Caco-2 (cell line): ENCODE data around the gene RRAD. TPM values are rescaled to one million over a fixed set of nuclear protein-coding genes. Genes with fewer than 3 reads are reported as not detected.

Experiments
- BruUV-seq: library from RNA; stranded (reverse); fragments of 400-500 nt; replicated peaks from 2 replicates; lab custom pipeline; 2021; lab: Mats Ljungman, UMichigan
- CTCF ChIA-PET: fragments of 300-600 bp; sonication (Branson Sonifier 250); formaldehyde crosslinking; loops from one replicate; lab custom pipeline; 2022; ENCODE audit warnings: antibody characterized with exemption; lab: Charles Lee
- POLR2A ChIA-PET: fragments of 300-600 bp; sonication (Branson Sonifier 250); formaldehyde crosslinking; loops from one replicate; lab custom pipeline; 2022; ENCODE audit warnings: antibody characterized with exemption; lab: Charles Lee
- DNase-seq, 2 experiments: peaks; one replicate each; pipeline versions ENCODE4 v3.0.0 to v3.0.0-alpha.2; 2020 to 2022
- H3K27me3 ChIP-seq: replicated peaks from 2 replicates; pipeline ENCODE4 v1.6.0; 2011; ENCODE audit warnings: low read length; ENCODE audit not compliant: control insufficient read depth, insufficient read depth
- H3K36me3 ChIP-seq: 2 replicates; pipeline ENCODE4 v1.5.1; 2011; ENCODE audit warnings: low read length; ENCODE audit not compliant: control insufficient read depth, insufficient read depth
- H3K4me1 ChIP-seq: fragments of 250-450 bp; sonication (Bioruptor Pico); 2 replicates; pipeline ENCODE4 v1.5.1; 2020; ENCODE audit warnings: mild to moderate bottlenecking
- H3K4me3 ChIP-seq: 2 replicates; pipeline ENCODE4 v1.5.1; 2011; ENCODE audit warnings: low read depth, mild to moderate bottlenecking, control low read depth, low read length
- H3K9me3 ChIP-seq: fragments of 250-450 bp; sonication (Bioruptor Pico); 2 replicates; pipeline ENCODE4 v1.5.1; 2020; ENCODE audit warnings: mild to moderate bottlenecking, moderate library complexity
- H3K27ac Mint-ChIP-seq: one replicate; pipeline ENCODE4 v1.8.0; 2022; ENCODE audit warnings: mixed read lengths; ENCODE audit not compliant: unreplicated experiment
- H3K27me3 Mint-ChIP-seq: one replicate; pipeline ENCODE4 v1.8.0; 2022; ENCODE audit warnings: mixed read lengths; ENCODE audit not compliant: insufficient read depth, unreplicated experiment
- H3K36me3 Mint-ChIP-seq: one replicate; pipeline ENCODE4 v1.8.0; 2022; ENCODE audit warnings: mild to moderate bottlenecking, mixed read lengths; ENCODE audit not compliant: insufficient read depth, unreplicated experiment
- H3K4me1 Mint-ChIP-seq: one replicate; pipeline ENCODE4 v1.8.0; 2022; ENCODE audit warnings: low read depth, mixed read lengths; ENCODE audit not compliant: unreplicated experiment
- H3K4me3 Mint-ChIP-seq: one replicate; pipeline ENCODE4 v1.8.0; 2022; ENCODE audit warnings: mild to moderate bottlenecking, moderate library complexity, mixed read lengths; ENCODE audit not compliant: unreplicated experiment
- H3K9me3 Mint-ChIP-seq: one replicate; pipeline ENCODE4 v1.8.0; 2022; ENCODE audit warnings: mixed read lengths; ENCODE audit not compliant: unreplicated experiment
- intact Hi-C: fragments of 100-400 bp; cut with micrococcal nuclease; formaldehyde crosslinking; loops from one replicate; pipeline ENCODE4 v1.10.0; 2022; ENCODE audit not compliant: unreplicated experiment
- total RNA-seq: library from RNA; stranded (reverse); gene quantifications from 2 replicates; pipeline ENCODE4 v1.2.3, GENCODE V29; 2022
- TF ChIP-seq, protein P1 (sequence below), 2 experiments: fragments of 200-600 bp in 1 of 2; IDR thresholded peaks; 1 replicate in 1 of 2; 2 replicates in 1 of 2; pipeline versions ENCODE4 v1.5.1 to v1.8.0; 2011 to 2022; ENCODE audit warnings: antibody characterized with exemption in 1 of 2, control low read depth in 1 of 2, inconsistent platforms in 1 of 2, low read depth in 1 of 2, low read length in 1 of 2, mild to moderate bottlenecking in 1 of 2, moderate library complexity in 1 of 2; ENCODE audit not compliant: insufficient read depth in 1 of 2, severe bottlenecking in 1 of 2, unreplicated experiment in 1 of 2

Gene RRAD
- total RNA-seq, 1 experiment from 2014 or later: 1.1 TPM

DNA sequence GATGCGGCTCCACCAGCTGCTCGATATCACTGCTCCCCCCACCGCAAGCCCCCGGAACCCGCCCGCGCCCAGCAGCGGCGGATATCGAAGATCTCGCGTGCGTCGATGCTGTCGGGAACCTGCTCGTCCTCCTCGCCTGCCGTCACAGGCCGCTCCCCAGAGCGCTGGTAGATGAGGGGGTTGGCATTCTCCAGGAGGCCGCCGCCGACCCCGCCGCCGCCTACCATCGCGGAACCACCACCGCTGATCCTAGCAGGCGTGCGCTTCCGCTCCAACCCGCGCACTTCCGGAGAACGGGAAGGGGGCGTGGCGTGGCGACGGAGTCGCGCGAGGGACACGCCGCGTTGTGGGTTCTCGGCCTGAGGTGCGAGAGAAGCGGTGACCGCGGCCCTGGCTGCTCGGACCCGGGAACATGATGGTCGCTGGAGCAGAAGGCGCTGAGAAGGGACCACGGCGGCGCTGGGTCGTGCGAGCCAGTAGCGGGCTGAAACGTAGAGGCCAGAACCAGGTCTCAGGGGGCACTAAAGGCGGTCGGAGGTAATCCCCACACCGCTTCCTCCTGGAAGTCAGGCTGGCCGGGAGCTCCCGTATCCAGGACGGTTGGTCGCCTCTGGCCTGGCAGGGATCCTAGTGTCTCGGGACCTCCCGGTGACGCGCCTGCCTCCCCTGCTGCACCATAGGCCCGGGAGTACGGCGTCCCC lies 9.0 kb upstream of the RRAD start, which contains the start of gene CIAO2B:
TSS of gene CIAO2B (minus strand) at position 265 of the 701 bp plus-strand sequence. CDS start at position 227, 38 bp downstream.
- Mint-ChIP-seq H3K9me3 (no peaks in the 10 kb centered on the region), H3K36me3 (peaks cover 17% of the 10 kb centered on the region), H3K27me3 (no peaks in the 10 kb centered on the region), H3K4me1 (peaks cover 19% of the 10 kb centered on the region), H3K4me3 (peak within 1 kb of the TSS; percentile 94), H3K27ac (peak within 1 kb of the TSS; percentile 88)
- ChIA-PET POLR2A (no interaction called here), CTCF (interaction anchor here (1.0 to 1.2 kb wide), 2 partner anchors 20 to 39 kb away, joined by 3 read pairs; no protein-coding TSS in a partner anchor)
- no peaks in the 10 kb centered on the region for H3K9me3 ChIP-seq
- intact Hi-C loops: no loop called here
- H3K4me1 ChIP-seq: peaks cover 8% of the 10 kb centered on the region
- TF ChIP-seq, protein P1, sequence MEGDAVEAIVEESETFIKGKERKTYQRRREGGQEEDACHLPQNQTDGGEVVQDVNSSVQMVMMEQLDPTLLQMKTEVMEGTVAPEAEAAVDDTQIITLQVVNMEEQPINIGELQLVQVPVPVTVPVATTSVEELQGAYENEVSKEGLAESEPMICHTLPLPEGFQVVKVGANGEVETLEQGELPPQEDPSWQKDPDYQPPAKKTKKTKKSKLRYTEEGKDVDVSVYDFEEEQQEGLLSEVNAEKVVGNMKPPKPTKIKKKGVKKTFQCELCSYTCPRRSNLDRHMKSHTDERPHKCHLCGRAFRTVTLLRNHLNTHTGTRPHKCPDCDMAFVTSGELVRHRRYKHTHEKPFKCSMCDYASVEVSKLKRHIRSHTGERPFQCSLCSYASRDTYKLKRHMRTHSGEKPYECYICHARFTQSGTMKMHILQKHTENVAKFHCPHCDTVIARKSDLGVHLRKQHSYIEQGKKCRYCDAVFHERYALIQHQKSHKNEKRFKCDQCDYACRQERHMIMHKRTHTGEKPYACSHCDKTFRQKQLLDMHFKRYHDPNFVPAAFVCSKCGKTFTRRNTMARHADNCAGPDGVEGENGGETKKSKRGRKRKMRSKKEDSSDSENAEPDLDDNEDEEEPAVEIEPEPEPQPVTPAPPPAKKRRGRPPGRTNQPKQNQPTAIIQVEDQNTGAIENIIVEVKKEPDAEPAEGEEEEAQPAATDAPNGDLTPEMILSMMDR (IDR thresholded peaks at IDR 0.05; ENCODE audit: insufficient read depth in 1 of 2, low read depth in 1 of 2, low read length in 1 of 2, severe bottlenecking in 1 of 2, unreplicated experiment in 1 of 2): no peak
- DNase-seq: peak; percentile 84 to 92
- H3K27me3 ChIP-seq: no peaks in the 10 kb centered on the region
- BruUV-seq: TSS peak; percentile 58
- no peaks in the 10 kb centered on the region for H3K36me3 ChIP-seq
- peak within 1 kb of the TSS; percentile 81 for H3K4me3 ChIP-seq

DNA sequence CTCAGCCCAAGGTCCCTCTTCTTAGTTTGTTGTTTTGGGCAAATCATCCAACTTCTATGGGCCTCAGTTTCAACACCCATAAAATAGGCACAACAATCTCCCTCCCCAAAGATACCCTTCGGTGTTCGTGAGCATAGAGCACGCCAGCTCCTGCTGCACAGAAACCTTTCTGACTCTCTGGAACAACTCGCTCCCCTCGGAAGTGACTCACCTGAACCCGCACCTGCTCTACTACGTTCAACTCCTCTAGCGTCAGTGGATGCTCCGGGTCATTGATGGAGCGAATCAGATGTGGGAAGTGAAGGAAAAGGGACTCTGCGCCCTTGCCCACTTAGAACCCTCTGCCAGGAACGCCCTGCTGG lies 8.4 kb upstream of the RRAD start:
- POLR2A ChIA-PET: no interaction called here
- Mint-ChIP-seq H3K27ac (peak overlapping the region; percentile 88), H3K4me3 (peak overlapping the region; percentile 94), H3K36me3 (peaks cover 17% of the 10 kb centered on the region), H3K4me1 (peaks cover 19% of the 10 kb centered on the region), H3K27me3 (no peaks in the 10 kb centered on the region), H3K9me3 (no peaks in the 10 kb centered on the region)
- TF ChIP-seq, protein P1 (IDR thresholded peaks at IDR 0.05; ENCODE audit: insufficient read depth in 1 of 2, low read depth in 1 of 2, low read length in 1 of 2, severe bottlenecking in 1 of 2, unreplicated experiment in 1 of 2): no peak
- H3K4me3 ChIP-seq: peak overlapping the region; percentile 81
- H3K9me3 ChIP-seq: no peaks in the 10 kb centered on the region
- peaks cover 8% of the 10 kb centered on the region for H3K4me1 ChIP-seq
- TSS peak; percentile 66 for BruUV-seq
- no peaks in the 10 kb centered on the region for H3K27me3 ChIP-seq
- intact Hi-C loops: no loop called here
- CTCF ChIA-PET: interaction anchor here (1.2 kb wide), 1 partner anchor 38 kb away, joined by 3 read pairs; no protein-coding TSS in a partner anchor
- DNase-seq: no peak
- H3K36me3 ChIP-seq: no peaks in the 10 kb centered on the region

DNA sequence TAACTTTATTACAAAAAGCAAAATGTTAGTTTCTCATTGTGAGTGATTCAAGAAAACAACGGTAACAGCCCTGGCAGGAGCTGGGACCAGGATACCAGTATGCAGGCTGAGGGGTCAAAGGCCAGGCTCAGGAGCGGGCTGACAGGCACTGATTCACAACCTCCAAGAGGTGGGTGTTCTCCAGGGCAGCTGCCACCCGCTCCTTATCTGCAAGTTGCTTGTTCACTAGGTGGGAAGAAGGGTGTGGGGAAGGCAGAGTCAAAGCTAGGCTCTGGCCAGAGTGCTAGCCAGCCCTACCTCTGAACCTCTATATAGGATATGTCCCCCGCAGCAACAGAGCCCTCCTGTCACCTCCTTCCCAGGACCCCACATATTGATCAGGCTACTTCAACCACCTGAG lies 6.7 kb upstream of the RRAD start:
- H3K4me3 Mint-ChIP-seq: peak overlapping the region; percentile 94
- no peak overlapping the region for H3K27ac Mint-ChIP-seq
- BruUV-seq: no TSS peak
- intact Hi-C loops: no loop called here
- ChIA-PET CTCF (no interaction called here), POLR2A (no interaction called here)
- no peak for DNase-seq
- TF ChIP-seq, protein P1 (IDR thresholded peaks at IDR 0.05; ENCODE audit: insufficient read depth in 1 of 2, low read depth in 1 of 2, low read length in 1 of 2, severe bottlenecking in 1 of 2, unreplicated experiment in 1 of 2): no peak
- no peaks in the 10 kb centered on the region for H3K27me3 Mint-ChIP-seq
- H3K4me1 ChIP-seq: peaks cover 8% of the 10 kb centered on the region
- no peaks in the 10 kb centered on the region for H3K27me3 ChIP-seq
- H3K9me3 ChIP-seq: no peaks in the 10 kb centered on the region
- H3K36me3 Mint-ChIP-seq: peaks cover 17% of the 10 kb centered on the region
- H3K9me3 Mint-ChIP-seq: no peaks in the 10 kb centered on the region
- peaks cover 19% of the 10 kb centered on the region for H3K4me1 Mint-ChIP-seq
- H3K4me3 ChIP-seq: no peak overlapping the region
- H3K36me3 ChIP-seq: no peaks in the 10 kb centered on the region
